Peyer's patch (tissue), 4 donors: ENCODE measurements around the gene CELF1.

ENCODE experiments used
- POLR2A ChIP-seq, 2 donors: fragments of 450-650 bp; IDR thresholded peaks; one replicate each; pipeline ENCODE4 v1.5.1; 2017; ENCODE audit warnings: antibody characterized with exemption in 2 of 2, mild to moderate bottlenecking in 2 of 2, moderate library complexity in 2 of 2
- TF ChIP-seq, protein P1 (sequence below), 6 experiments: fragments of 450-650 bp in 4 of 6; fragments of 200-600 bp in 2 of 6; sonication (generic) in 1 of 6; IDR thresholded peaks; one replicate each; pipeline ENCODE4 v1.5.1; 2017 to 2019; ENCODE audit warnings: antibody characterized with exemption in 6 of 6, mild to moderate bottlenecking in 3 of 6, moderate library complexity in 1 of 6

- TF ChIP-seq, protein P1, sequence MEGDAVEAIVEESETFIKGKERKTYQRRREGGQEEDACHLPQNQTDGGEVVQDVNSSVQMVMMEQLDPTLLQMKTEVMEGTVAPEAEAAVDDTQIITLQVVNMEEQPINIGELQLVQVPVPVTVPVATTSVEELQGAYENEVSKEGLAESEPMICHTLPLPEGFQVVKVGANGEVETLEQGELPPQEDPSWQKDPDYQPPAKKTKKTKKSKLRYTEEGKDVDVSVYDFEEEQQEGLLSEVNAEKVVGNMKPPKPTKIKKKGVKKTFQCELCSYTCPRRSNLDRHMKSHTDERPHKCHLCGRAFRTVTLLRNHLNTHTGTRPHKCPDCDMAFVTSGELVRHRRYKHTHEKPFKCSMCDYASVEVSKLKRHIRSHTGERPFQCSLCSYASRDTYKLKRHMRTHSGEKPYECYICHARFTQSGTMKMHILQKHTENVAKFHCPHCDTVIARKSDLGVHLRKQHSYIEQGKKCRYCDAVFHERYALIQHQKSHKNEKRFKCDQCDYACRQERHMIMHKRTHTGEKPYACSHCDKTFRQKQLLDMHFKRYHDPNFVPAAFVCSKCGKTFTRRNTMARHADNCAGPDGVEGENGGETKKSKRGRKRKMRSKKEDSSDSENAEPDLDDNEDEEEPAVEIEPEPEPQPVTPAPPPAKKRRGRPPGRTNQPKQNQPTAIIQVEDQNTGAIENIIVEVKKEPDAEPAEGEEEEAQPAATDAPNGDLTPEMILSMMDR (IDR thresholded peaks at IDR 0.05): no peak
- TF ChIP-seq POLR2A (IDR thresholded peaks at IDR 0.05): no peak
Observed at GRCh38 chr11:47538741-47539565, 14.0 kb downstream of the CELF1 start.
